ENCODE data around the gene PON2.

The PON2 gene

GRCh38 chr7:95454438-95455045 is 19.7 kb upstream of the PON2 start:
- Histone ChIP-seq H2BK120ac (ENCODE audit: low read depth, low read length) (no peak overlapping the region), H3K79me2 (ENCODE audit: control insufficient read depth, insufficient read depth, low read length) (no peaks in the 10 kb centered on the region), H2BK15ac (replicated peaks; ENCODE audit: low read depth) (no peak overlapping the region), H3K18ac (ENCODE audit: low read length) (no peak overlapping the region), H3K27ac (ENCODE audit: low read depth, low read length) (no peak overlapping the region), H3K4me3 (ENCODE audit: low read length) (no peak overlapping the region), H3K56ac (ENCODE audit: low read length) (no peak overlapping the region), H3K4ac (ENCODE audit: low read depth, low read length) (no peak overlapping the region), H2BK5ac (ENCODE audit: low read length) (no peak overlapping the region), H2AK5ac (ENCODE audit: low read length) (no peak overlapping the region), H3K27me3 (ENCODE audit: insufficient read depth, low read length, poor library complexity) (no peaks in the 10 kb centered on the region), H3K23ac (ENCODE audit: low read length) (no peak overlapping the region), H4K8ac (ENCODE audit: low read depth, low read length) (no peak overlapping the region), H3K36me3 (ENCODE audit: control insufficient read depth, insufficient read depth, low read length) (no peaks in the 10 kb centered on the region), H3K4me2 (ENCODE audit: low read length) (no peak overlapping the region), H3K4me1 (ENCODE audit: control insufficient read depth, low read depth, low read length) (no peaks in the 10 kb centered on the region), H3K9ac (ENCODE audit: low read length) (no peak overlapping the region), H4K5ac (ENCODE audit: low read length) (no peak overlapping the region), H3K79me1 (ENCODE audit: low read length) (no peaks in the 10 kb centered on the region)
- DNase-seq, result no peak
- no CpG with 5 or more reads among the region's 2 CpGs for WGBS (ENCODE audit: extremely low coverage, insufficient coverage, low lambda C conversion rate)

- Histone ChIP-seq H4K5ac (ENCODE audit: low read length) (no peak overlapping the region), H2AK5ac (ENCODE audit: low read length) (no peak overlapping the region), H3K27ac (ENCODE audit: low read depth, low read length) (no peak overlapping the region), H3K23ac (ENCODE audit: low read length) (no peak overlapping the region), H3K79me2 (ENCODE audit: control insufficient read depth, insufficient read depth, low read length) (no peaks in the 10 kb centered on the region), H3K18ac (ENCODE audit: low read length) (no peak overlapping the region), H2BK5ac (ENCODE audit: low read length) (no peak overlapping the region), H3K4me1 (ENCODE audit: control insufficient read depth, low read depth, low read length) (no peaks in the 10 kb centered on the region), H3K9ac (ENCODE audit: low read length) (no peak overlapping the region), H3K36me3 (ENCODE audit: control insufficient read depth, insufficient read depth, low read length) (no peaks in the 10 kb centered on the region), H3K56ac (ENCODE audit: low read length) (no peak overlapping the region), H3K79me1 (ENCODE audit: low read length) (no peaks in the 10 kb centered on the region), H2BK120ac (ENCODE audit: low read depth, low read length) (no peak overlapping the region), H3K27me3 (ENCODE audit: insufficient read depth, low read length, poor library complexity) (no peaks in the 10 kb centered on the region), H3K4me3 (ENCODE audit: low read length) (no peak overlapping the region), H2BK15ac (replicated peaks; ENCODE audit: low read depth) (no peak overlapping the region), H3K4ac (ENCODE audit: low read depth, low read length) (no peak overlapping the region), H4K8ac (ENCODE audit: low read depth, low read length) (no peak overlapping the region), H3K4me2 (ENCODE audit: low read length) (no peak overlapping the region)
- no CpG with 5 or more reads among the region's 3 CpGs for WGBS (ENCODE audit: extremely low coverage, insufficient coverage, low lambda C conversion rate)
- DNase-seq, result no peak
Observed at GRCh38 chr7:95446618-95447017, 11.8 kb upstream of the PON2 start.

GRCh38 chr7:95444796-95445195 is 10.0 kb upstream of the PON2 start:
- no peak for DNase-seq
- Histone ChIP-seq H3K4me2 (ENCODE audit: low read length) (no peak overlapping the region), H3K27ac (ENCODE audit: low read depth, low read length) (no peak overlapping the region), H2BK5ac (ENCODE audit: low read length) (no peak overlapping the region), H3K56ac (ENCODE audit: low read length) (no peak overlapping the region), H3K4me3 (ENCODE audit: low read length) (no peak overlapping the region), H3K4ac (ENCODE audit: low read depth, low read length) (no peak overlapping the region), H3K27me3 (ENCODE audit: insufficient read depth, low read length, poor library complexity) (no peaks in the 10 kb centered on the region), H4K8ac (ENCODE audit: low read depth, low read length) (no peak overlapping the region), H3K9ac (ENCODE audit: low read length) (no peak overlapping the region), H4K5ac (ENCODE audit: low read length) (no peak overlapping the region), H2BK15ac (replicated peaks; ENCODE audit: low read depth) (no peak overlapping the region), H3K23ac (ENCODE audit: low read length) (no peak overlapping the region), H3K79me2 (ENCODE audit: control insufficient read depth, insufficient read depth, low read length) (no peaks in the 10 kb centered on the region), H3K36me3 (ENCODE audit: control insufficient read depth, insufficient read depth, low read length) (no peaks in the 10 kb centered on the region), H2BK120ac (ENCODE audit: low read depth, low read length) (no peak overlapping the region), H3K18ac (ENCODE audit: low read length) (no peak overlapping the region), H3K4me1 (ENCODE audit: control insufficient read depth, low read depth, low read length) (no peaks in the 10 kb centered on the region), H2AK5ac (ENCODE audit: low read length) (no peak overlapping the region), H3K79me1 (ENCODE audit: low read length) (no peaks in the 10 kb centered on the region)
- 100% methylated on average over 1 of the region's 2 CpGs for WGBS (ENCODE audit: extremely low coverage, insufficient coverage, low lambda C conversion rate)

DNA sequence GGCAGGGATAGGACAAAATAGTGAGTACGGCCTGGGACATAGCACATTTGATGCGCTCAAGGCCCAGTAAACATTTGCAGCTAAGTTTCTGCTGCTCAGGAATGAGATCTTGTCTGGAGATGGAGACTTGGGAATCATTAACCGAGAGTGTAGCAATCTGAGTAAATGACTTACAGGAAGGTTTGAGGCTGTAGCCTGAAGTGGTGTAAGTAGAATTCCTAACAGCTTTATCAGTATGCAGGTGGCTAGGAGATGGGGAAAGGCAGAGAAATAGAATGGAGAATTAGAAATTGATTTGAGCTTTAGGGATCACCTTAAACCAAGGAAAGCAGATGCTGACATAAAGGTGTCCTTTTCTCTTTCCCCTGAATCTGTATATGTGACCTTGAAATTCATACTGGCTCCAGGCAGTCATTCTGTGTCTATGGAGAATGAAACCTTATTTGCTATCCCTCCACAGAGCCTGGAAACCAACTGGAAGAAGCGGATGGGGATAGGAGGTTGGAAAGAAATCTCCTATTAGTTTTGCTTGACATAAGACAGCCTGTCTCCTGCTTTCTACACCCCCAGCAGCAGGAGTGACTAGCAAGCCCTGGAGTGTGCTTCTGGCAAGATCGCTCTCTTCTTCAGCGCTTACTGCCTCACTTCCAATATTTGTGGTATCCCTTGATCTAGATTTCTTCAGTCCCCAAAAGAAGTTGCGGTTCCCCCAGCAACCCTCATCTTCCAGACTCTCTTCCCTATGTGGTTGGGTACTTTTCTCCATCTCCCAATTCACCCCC is 6.4 kb upstream of the PON2 start:
- Histone ChIP-seq H3K4ac (ENCODE audit: low read depth, low read length) (no peak overlapping the region), H2BK15ac (replicated peaks; ENCODE audit: low read depth) (no peak overlapping the region), H3K9ac (ENCODE audit: low read length) (no peak overlapping the region), H3K36me3 (ENCODE audit: control insufficient read depth, insufficient read depth, low read length) (no peaks in the 10 kb centered on the region), H2AK5ac (ENCODE audit: low read length) (no peak overlapping the region), H3K79me2 (ENCODE audit: control insufficient read depth, insufficient read depth, low read length) (no peaks in the 10 kb centered on the region), H4K8ac (ENCODE audit: low read depth, low read length) (peak overlapping the region; percentile 5), H3K27ac (ENCODE audit: low read depth, low read length) (no peak overlapping the region), H3K4me2 (ENCODE audit: low read length) (no peak overlapping the region), H3K56ac (ENCODE audit: low read length) (no peak overlapping the region), H4K5ac (ENCODE audit: low read length) (no peak overlapping the region), H3K4me3 (ENCODE audit: low read length) (no peak overlapping the region), H2BK5ac (ENCODE audit: low read length) (no peak overlapping the region), H3K27me3 (ENCODE audit: insufficient read depth, low read length, poor library complexity) (no peaks in the 10 kb centered on the region), H3K18ac (ENCODE audit: low read length) (no peak overlapping the region), H3K23ac (ENCODE audit: low read length) (no peak overlapping the region), H3K79me1 (ENCODE audit: low read length) (no peaks in the 10 kb centered on the region), H2BK120ac (ENCODE audit: low read depth, low read length) (no peak overlapping the region), H3K4me1 (ENCODE audit: control insufficient read depth, low read depth, low read length) (no peaks in the 10 kb centered on the region)
- no CpG with 5 or more reads among the region's 7 CpGs for WGBS (ENCODE audit: extremely low coverage, insufficient coverage, low lambda C conversion rate)
- DNase-seq, result no peak

DNA sequence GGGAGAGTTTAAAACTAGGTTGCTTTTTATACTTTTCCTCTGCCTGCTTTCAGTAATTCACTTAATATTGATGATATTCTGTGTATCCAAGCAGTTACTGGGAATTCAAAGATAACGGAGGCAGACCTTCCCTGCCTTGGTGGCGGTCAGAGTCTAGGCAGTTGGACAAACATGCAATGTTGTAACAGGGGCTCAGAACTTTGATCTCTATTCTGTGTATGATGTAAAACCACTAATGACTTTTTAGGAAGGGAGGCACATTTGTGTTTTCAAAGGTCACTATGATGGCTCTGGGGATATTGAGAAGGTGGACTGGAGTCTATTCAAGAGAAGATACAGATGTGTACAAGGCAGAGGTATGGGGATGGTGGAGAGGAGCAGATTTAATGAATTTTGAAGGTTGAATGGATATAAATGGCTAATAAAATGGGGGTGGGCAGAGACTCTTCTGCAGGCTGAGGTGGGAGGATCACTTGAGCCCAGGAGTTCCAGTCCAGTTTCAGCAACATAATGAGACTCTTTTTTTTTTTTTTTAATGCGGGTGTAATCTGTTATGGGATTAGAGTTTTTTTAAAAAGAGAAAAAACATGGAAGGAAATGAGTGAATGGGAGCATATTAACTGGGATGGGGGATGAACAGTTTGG is 5.7 kb upstream of the PON2 start:
- H3K23ac ChIP-seq (ENCODE audit: low read length), result no peak overlapping the region
- no peak overlapping the region for H2BK15ac ChIP-seq (replicated peaks; ENCODE audit: low read depth)
- no peak overlapping the region for H3K18ac ChIP-seq (ENCODE audit: low read length)
- no peak overlapping the region for H2BK5ac ChIP-seq (ENCODE audit: low read length)
- no peaks in the 10 kb centered on the region for H3K4me1 ChIP-seq (ENCODE audit: control insufficient read depth, low read depth, low read length)
- H3K27ac ChIP-seq (ENCODE audit: low read depth, low read length), result no peak overlapping the region
- no peak overlapping the region for H4K8ac ChIP-seq (ENCODE audit: low read depth, low read length)
- no peak overlapping the region for H3K56ac ChIP-seq (ENCODE audit: low read length)
- no peak overlapping the region for H2AK5ac ChIP-seq (ENCODE audit: low read length)
- H3K4ac ChIP-seq (ENCODE audit: low read depth, low read length), result no peak overlapping the region
- no peak overlapping the region for H3K4me2 ChIP-seq (ENCODE audit: low read length)
- DNase-seq, result no peak
- H3K4me3 ChIP-seq (ENCODE audit: low read length), result no peak overlapping the region
- no peaks in the 10 kb centered on the region for H3K27me3 ChIP-seq (ENCODE audit: insufficient read depth, low read length, poor library complexity)
- no peaks in the 10 kb centered on the region for H3K36me3 ChIP-seq (ENCODE audit: control insufficient read depth, insufficient read depth, low read length)
- no peak overlapping the region for H4K5ac ChIP-seq (ENCODE audit: low read length)
- no peak overlapping the region for H3K9ac ChIP-seq (ENCODE audit: low read length)
- no peaks in the 10 kb centered on the region for H3K79me2 ChIP-seq (ENCODE audit: control insufficient read depth, insufficient read depth, low read length)
- H3K79me1 ChIP-seq (ENCODE audit: low read length), result no peaks in the 10 kb centered on the region
- WGBS (ENCODE audit: extremely low coverage, insufficient coverage, low lambda C conversion rate), result no CpG with 5 or more reads among the region's 3 CpGs
- no peak overlapping the region for H2BK120ac ChIP-seq (ENCODE audit: low read depth, low read length)
